ENCODE data around the gene HSPB6. TPM values are rescaled to one million over a fixed set of nuclear protein-coding genes. Genes with fewer than 3 reads are reported as not detected.
A peak's percentile ranks its signal among the peaks of the same experiment; 100 is the strongest.

The HSPB6 gene
- total and polyA plus RNA-seq, 12 donors: 21.1 to 932 (median 265) TPM

DNA sequence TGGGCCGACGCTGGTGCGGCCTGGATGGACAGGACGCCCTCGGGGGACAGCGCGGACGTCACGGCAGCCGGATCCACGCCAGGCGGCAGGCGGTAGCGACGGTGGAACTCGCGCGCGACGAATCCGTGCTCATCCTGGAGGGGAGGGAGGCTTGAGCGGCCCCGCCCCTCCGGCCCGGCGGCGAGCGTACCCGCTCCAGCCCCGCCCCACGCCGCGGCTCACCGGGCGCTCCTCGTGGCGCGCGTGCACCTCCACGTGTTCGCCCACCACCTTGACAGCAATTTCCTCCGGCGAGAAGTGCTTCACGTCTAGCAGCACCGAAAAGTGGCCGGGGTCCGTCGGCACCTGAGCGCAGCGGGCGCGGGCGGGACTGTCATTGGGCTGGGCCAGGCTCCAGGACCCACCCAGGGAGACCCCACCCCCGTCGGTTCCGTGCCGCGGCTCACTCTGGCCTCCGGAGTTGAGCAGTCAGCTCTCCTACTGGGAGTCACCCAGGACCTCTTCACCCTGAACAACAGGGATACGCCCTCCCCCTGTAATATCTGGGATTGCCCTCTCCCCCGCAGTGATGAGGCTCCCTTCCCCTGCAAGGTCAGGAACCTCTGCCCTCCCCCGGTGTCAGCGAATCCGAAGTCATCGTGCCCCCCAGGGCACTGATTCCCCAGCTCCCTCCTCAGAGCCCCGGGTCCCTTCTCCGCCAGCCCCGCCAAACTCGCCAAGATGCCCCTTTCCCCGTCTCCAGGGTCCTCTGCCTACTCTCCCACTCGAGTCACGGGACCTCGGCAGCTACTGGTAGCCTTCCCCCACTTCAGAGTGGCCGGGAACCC, 1.1 kb downstream of the HSPB6 start:
- DNase-seq: peak; percentile 89 to 94 (median 91)
- intact Hi-C loops (cut with DNase I): no loop called here
- Histone ChIP-seq H3K27ac (peak overlapping the region; percentile 91 to 97 (median 96)), H3K4me1 (replicated peaks in 1 of 2) (peaks cover 30 to 33% of the 10 kb centered on the region in 2 donors), H3K9me3 (replicated peaks in 1 of 3) (no peaks in the 10 kb centered on the region), H3K4me3 (peak overlapping the region in 2 of 4 donors; percentile 23 to 79), H3K27me3 (no peaks in the 10 kb centered on the region), H3K36me3 (replicated peaks in 1 of 2) (peaks cover 0 to 24% of the 10 kb centered on the region in 2 donors)
- 7 to 19% (median 14%) methylated on average over 17 to 74 of the region's 74 CpGs for WGBS, 4 donors
- TF ChIP-seq CTCF (IDR thresholded peaks at IDR 0.05) (no peak), POLR2A (IDR thresholded peaks at IDR 0.05) (peak in 1 of 2 donors; percentile 64)

- Histone ChIP-seq H3K27ac (peak overlapping the region; percentile 65 to 97 (median 96)), H3K9me3 (replicated peaks in 1 of 3) (no peaks in the 10 kb centered on the region), H3K4me1 (replicated peaks in 1 of 2) (peaks cover 31 to 33% of the 10 kb centered on the region in 2 donors), H3K4me3 (peak overlapping the region in 1 of 4 donors; percentile 79), H3K27me3 (no peaks in the 10 kb centered on the region), H3K36me3 (replicated peaks in 1 of 2) (peaks cover 0 to 24% of the 10 kb centered on the region in 2 donors)
- intact Hi-C loops (cut with DNase I): no loop called here
- WGBS, 4 donors: 25 to 49% (median 27%) methylated on average over 11 to 17 of the region's 17 CpGs
- no peak for TF ChIP-seq CTCF (IDR thresholded peaks at IDR 0.05)
- TF ChIP-seq POLR2A (IDR thresholded peaks at IDR 0.05): no peak
- DNase-seq: no peak
Measured at GRCh38 chr19:35755131-35755549, 1.7 kb downstream of the HSPB6 start.

- TF ChIP-seq POLR2A (IDR thresholded peaks at IDR 0.05) (no peak), CTCF (IDR thresholded peaks at IDR 0.05) (no peak)
- peak overlapping the region in 1 of 4 donors; percentile 79 for H3K4me3 ChIP-seq
- H3K27me3 ChIP-seq: no peaks in the 10 kb centered on the region
- H3K9me3 ChIP-seq (replicated peaks in 1 of 3): no peaks in the 10 kb centered on the region
- peaks cover 0 to 24% of the 10 kb centered on the region in 2 donors for H3K36me3 ChIP-seq (replicated peaks in 1 of 2)
- H3K27ac ChIP-seq: peak overlapping the region; percentile 65 to 97 (median 96)
- 76 to 81% (median 80%) methylated on average over 11 to 13 of the region's 13 CpGs for WGBS, 4 donors
- intact Hi-C loops (cut with DNase I): no loop called here
- peak in 2 of 7 donors; percentile 30 to 33 for DNase-seq
- H3K4me1 ChIP-seq (replicated peaks in 1 of 2): peaks cover 33 to 37% of the 10 kb centered on the region in 2 donors
Measured at GRCh38 chr19:35754370-35755130, 2.3 kb downstream of the HSPB6 start.

Data from adrenal gland (tissue), 12 donors.